COLO668 (cell line): ENCODE data around the gene IMMP2L.
"Not testable (repeated sequence)": the region's sequence is repeated elsewhere in the genome, so short reads cannot be mapped to it uniquely, and the experiment has no call there.

ENCODE experiments used
- DNase-seq: peaks from one replicate; lab custom pipeline; 2025; ENCODE audit not compliant: unreplicated experiment; lab: John Stamatoyannopoulos, UW

IMMP2L gene

GRCh38 chr7:111272092-111272491 lies 290.2 kb downstream of the IMMP2L start:
- DNase-seq: no peak

DNA sequence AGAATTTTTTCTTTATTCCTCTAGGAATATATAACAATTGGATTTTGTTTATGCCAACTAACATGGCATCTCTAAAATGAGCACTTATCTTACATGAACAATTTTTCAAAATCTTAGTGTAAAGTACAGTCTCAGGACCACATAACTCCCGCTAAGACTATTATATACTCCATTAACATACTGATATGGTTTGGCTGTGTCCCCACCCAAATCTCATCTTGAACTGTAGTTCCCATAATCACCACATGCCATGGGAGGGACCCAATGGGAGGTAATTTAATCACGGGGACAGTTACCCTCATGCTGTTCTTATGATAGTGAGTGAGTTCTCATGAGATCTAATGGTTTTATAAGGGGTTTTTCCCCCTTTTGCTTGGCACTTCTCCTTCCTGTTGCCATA lies 291.5 kb downstream of the IMMP2L start:
- not testable (repeated sequence) for DNase-seq

- DNase-seq: no peak
Observed at GRCh38 chr7:111268941-111269340, 293.4 kb downstream of the IMMP2L start.

GRCh38 chr7:111266613-111267012 lies 295.7 kb downstream of the IMMP2L start:
- no peak for DNase-seq

- DNase-seq: no peak
Observed at GRCh38 chr7:111265394-111265793, 296.9 kb downstream of the IMMP2L start.

- DNase-seq: no peak
Observed at GRCh38 chr7:111264981-111265380, 297.3 kb downstream of the IMMP2L start.

DNA sequence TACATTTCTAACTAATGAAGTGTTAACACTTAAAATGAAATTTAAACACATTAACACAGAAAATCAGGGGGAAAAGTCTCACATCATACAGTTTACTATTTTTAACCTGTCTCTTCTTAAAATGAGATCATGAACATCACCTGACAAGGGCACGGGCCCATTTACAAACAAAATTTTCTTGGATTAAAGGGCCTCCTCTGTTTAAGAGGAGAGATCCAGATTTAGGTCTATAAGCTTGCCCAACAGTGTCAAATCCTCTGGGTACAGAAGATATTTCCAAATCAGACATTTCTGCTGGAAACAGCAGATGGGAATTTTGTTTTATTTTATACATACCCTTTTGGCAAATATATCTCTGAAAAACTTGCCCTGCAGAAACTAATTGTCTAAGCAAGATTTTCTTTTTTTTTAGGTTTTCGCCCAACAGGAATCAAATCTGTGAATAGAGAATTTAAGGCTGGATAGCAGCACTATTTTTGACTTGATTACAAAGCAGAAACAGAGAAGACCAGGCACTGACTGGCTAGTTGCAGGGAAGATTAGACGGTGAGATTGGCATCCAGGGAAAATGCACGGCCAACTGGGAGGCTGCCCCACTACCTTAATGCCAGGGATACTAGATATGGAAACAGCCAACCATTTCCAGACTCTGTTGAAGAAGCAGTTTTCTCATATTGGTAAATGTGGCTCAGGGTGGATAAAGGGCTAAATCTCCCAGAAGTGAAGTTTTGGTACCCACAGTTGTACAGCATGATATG lies 298.0 kb downstream of the IMMP2L start:
- DNase-seq: no peak

DNA sequence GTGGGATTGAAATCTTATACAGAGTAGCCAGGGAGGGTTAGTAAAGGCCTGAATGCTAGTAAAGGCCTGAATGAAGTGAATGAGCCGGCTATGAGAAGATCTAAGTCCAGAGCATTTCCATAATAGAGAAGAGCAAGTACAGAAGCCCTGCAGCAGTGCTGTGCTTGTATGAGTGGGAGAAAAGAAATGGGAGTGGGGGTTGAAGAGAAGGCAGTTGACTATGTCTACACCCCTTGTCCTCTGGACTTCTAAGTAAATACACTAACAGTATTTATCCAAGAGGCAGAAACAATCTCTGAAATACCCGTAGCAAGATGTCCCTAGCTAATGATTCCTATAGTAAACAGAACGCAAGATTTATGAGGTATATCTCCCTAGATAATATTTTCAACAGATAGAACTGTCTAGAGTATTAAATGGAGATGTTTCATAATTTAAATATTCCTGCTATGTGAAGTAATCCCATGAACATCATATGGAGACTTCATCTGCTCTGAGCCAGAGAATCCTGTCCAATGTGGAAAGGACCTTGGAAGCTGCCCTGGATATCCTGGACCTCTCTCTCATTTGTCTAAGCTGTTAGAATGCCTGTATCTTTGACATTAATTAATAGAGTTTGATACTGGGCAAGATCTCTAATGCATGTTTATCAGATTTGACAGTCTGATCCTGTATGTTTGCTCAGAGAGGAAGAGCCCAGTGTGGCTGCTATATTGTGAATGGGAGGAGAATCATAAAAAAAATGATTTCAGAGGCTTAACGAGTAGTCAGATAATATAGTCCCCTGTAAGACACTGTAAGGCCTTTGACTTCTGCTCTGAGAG lies 299.8 kb downstream of the IMMP2L start:
- DNase-seq: no peak

GRCh38 chr7:111261496-111261895 lies 300.8 kb downstream of the IMMP2L start:
- no peak for DNase-seq

DNA sequence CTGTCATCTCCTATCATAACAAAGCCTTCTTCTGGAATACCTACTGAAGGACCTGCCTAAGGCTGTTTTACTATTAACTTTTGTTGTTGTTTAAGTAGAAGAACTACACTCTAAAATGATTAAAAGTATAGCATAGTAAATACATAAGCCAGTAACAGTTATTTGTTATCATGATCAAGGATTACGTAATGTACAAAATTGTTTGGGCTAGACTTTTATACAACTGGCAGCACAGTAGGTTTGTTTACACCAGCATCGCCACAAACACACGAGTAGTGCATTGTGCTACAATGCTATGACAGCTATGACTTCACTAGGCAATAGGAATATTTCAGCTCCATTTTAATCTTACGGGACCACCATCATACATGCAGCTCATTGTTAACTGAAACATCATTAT lies 302.3 kb downstream of the IMMP2L start:
- no peak for DNase-seq

DNA sequence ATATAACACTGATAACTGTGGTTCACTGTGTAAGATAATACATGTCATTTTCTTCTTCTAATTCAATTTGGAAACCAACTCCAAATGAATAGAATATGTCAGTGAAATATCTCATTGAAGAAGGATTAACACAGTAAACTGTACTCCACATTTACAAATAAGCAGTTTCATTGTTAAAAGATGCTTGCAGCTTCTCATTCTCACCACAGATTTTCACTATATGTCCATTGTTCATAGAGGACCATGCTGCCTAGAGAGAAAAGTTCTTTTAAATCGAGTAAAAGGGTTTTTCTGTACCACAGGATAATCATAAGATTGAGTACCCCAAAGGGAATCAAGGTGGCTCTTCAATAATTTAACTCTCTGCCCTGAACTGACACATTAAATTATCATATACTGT lies 305.9 kb downstream of the IMMP2L start:
- no peak for DNase-seq

GRCh38 chr7:111255576-111255975 lies 306.7 kb downstream of the IMMP2L start:
- no peak for DNase-seq

GRCh38 chr7:111251365-111251764 lies 310.9 kb downstream of the IMMP2L start:
- not testable (repeated sequence) for DNase-seq

DNA sequence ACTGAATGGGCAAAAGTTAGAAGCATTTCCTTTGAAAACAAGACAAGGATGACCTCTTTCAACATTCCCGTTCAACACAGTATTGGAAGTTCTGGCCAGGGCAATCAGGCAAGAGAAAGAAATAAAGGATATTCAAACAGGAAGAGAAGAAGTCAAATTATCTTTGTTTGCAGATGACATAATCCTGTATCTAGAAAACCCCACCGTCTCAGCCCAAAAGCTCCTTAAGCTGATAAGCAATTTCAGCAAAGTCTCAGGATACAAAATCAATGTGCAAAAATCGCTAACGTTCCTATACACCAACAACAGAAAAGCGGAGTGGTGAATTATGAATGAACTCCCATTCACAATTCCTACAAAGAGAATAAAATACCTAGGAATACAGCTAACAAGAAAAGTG lies 312.5 kb downstream of the IMMP2L start:
- not testable (repeated sequence) for DNase-seq

- DNase-seq: no peak
Observed at GRCh38 chr7:111242141-111242755, 320.0 kb downstream of the IMMP2L start.

- no peak for DNase-seq
Observed at GRCh38 chr7:111240371-111240770, 321.9 kb downstream of the IMMP2L start.

DNA sequence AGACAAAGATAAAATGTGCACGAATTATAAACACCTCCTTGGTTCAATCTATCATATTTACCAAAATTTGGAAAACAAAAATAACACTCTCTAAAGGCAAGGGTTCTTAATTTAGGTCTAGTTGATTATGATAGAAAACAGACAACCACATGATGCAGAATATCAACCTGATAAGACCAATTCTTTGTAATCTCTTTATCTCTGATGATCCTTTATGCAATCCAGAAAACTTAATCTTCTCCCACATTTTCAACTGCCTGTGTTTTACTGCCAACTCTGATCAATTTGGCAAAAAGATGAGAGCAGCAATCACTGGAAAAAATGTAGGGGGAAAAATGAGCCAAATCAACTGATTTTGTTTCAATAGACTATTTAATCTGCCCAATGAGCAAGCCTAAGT lies 322.9 kb downstream of the IMMP2L start:
- no peak for DNase-seq

DNA sequence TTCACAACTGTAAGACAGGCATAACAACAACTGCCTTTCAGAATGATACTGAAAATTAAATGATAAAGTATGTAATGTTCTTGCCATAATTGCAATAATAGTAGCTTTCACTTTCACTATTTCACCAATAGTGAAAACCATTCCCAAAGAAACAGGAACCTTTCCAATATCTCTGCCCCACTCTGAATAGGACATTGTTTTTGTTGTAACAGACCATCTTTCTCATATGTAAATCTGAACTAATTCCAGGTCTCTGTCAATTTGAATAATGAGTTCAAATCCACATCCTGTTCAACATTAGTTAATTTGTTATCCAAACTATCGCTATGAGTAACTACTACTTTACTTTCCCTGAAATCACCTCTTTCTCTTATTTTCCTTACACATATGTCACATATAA lies 323.4 kb downstream of the IMMP2L start:
- DNase-seq: no peak

DNA sequence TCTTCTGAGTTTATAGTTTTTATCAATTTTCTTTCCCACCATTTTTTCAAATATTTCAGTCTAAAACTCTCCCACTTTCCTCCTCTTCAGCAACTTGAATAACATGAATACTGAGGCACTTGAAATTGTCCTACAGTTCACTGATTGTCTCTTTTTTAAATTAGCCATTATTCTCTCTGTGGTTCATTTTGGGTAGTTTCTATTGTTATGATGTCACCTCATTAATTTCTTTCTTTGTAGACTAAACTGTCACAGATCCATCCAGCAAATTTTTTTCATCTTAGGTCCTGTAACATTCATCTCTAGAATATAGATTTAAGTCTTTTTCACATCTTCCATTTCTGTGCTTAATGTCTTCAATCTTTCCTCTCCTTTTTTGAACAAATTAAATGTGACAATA lies 326.6 kb downstream of the IMMP2L start:
- DNase-seq: no peak

GRCh38 chr7:111232249-111233084 lies 329.8 kb downstream of the IMMP2L start:
- no peak for DNase-seq

GRCh38 chr7:111229916-111230315 lies 332.4 kb downstream of the IMMP2L start:
- DNase-seq: no peak
